Measurements from ENCODE around the gene GHR. TPM values are rescaled to one million over a fixed set of nuclear protein-coding genes. Genes with fewer than 3 reads are reported as not detected.
A peak's percentile ranks its signal among the peaks of the same experiment; 100 is the strongest.

The GHR gene
- total RNA-seq = 1 to 10 TPM; 2.0 to 6.0 (median 3.8) TPM

DNA sequence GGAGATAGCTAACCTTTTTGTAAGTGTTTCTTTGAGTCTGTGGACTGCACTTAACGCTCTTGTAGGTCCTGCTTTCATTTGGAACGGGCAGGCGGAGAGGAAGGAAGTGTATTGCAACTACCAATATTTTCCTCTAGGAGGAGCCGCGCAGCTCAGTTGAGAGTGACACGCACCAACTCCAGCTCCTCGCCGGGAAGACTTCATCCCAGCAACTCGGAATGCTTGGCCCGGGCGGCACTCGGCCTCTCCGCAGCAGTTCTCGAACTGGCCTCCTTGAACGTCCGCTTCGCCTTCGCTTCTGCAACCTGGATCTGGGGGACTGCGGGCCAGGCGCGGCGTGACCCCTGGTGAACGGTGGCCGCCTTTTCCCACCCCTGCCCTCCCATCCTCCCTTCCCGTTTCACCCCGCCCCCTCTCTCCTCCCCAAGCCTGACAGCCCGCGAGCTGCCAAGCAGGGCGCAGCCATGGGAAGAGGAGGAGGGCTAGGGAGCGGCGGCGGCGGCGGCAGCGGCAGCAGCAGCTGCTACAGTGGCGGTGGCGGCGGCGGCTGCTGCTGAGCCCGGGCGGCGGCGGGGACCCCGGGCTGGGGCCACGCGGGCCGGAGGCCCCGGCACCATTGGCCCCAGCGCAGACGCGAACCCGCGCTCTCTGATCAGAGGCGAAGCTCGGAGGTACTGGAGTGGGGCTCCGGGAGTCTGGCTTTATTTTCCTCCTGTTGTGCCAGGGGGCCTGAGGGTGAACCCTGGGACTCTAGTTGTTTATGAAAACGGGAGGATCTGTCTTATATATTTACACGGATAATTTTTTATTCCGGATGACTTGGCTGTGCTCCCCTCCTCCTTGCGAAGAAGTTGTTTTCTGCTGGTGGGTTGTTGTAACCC is at the start of gene GHR:
Gene GHR (plus strand): TSS at position 155 of the 881 bp plus-strand sequence. CDS start 142,436 bp downstream, outside the sequence.
- H3K27me3 ChIP-seq = peaks cover 0 to 5% (median 0%) of the 10 kb centered on the region in 4 donors
- H3K4me3 ChIP-seq = peak within 1 kb of the TSS; percentile 60 to 82 (median 73)
- no peaks in the 10 kb centered on the region for H3K9me3 ChIP-seq
- peaks cover 0 to 31% (median 12%) of the 10 kb centered on the region in 3 donors for H3K4me1 ChIP-seq
- peak in 1 of 4 donors; percentile 18 for TF ChIP-seq POLR2A (IDR thresholded peaks at IDR 0.05)
- TF ChIP-seq, protein P1, sequence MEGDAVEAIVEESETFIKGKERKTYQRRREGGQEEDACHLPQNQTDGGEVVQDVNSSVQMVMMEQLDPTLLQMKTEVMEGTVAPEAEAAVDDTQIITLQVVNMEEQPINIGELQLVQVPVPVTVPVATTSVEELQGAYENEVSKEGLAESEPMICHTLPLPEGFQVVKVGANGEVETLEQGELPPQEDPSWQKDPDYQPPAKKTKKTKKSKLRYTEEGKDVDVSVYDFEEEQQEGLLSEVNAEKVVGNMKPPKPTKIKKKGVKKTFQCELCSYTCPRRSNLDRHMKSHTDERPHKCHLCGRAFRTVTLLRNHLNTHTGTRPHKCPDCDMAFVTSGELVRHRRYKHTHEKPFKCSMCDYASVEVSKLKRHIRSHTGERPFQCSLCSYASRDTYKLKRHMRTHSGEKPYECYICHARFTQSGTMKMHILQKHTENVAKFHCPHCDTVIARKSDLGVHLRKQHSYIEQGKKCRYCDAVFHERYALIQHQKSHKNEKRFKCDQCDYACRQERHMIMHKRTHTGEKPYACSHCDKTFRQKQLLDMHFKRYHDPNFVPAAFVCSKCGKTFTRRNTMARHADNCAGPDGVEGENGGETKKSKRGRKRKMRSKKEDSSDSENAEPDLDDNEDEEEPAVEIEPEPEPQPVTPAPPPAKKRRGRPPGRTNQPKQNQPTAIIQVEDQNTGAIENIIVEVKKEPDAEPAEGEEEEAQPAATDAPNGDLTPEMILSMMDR (IDR thresholded peaks at IDR 0.05) = peak; percentile 56 to 84 (median 72)
- no peak for DNase-seq
- intact Hi-C loops (cut with DNase I) = no loop called here
- peak within 1 kb of the TSS; percentile 78 to 91 (median 86) for H3K27ac ChIP-seq
- 0 to 3% methylated on average over 20 to 21 of the region's 60 CpGs for WGBS, 2 donors
- H3K36me3 ChIP-seq = no peaks in the 10 kb centered on the region

DNA sequence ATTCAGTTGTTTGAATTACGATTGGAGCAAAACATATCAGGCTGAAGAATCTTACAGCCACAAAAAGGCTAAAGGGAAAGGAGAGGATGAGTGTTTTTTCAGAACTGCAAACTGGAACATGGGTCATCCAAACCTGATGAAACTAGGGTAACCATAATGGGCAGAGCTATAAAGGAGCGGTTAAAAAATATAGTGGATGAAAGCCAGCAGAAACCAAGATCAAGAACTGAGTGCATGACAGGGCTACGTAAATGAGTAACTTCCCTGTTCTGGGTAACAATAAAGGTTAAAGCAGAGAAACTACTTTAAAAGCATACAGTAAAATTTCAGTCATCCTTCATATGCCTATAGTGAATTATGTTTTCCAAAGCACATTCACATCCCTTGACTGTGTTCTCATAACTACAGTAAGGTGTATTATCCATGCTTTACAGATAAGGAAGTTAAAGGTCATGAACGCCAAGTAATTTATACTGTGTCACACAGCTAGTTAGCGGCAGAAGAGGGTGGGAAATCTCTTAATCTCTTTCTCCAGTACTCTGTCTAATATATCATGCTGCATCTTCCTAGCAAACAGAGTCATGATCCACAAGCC is 48.5 kb upstream of the GHR start:
- TF ChIP-seq POLR2A (IDR thresholded peaks at IDR 0.05) = no peak
- TF ChIP-seq, protein P1 (IDR thresholded peaks at IDR 0.05) = no peak
- 75 to 79% methylated on average over 5 of the region's 5 CpGs for WGBS, 2 donors
- Histone ChIP-seq H3K4me3 (no peak overlapping the region), H3K4me1 (no peaks in the 10 kb centered on the region), H3K27me3 (no peaks in the 10 kb centered on the region), H3K36me3 (no peaks in the 10 kb centered on the region), H3K9me3 (no peaks in the 10 kb centered on the region), H3K27ac (no peak overlapping the region)
- intact Hi-C loops (cut with DNase I) = no loop called here
- DNase-seq = no peak

DNA sequence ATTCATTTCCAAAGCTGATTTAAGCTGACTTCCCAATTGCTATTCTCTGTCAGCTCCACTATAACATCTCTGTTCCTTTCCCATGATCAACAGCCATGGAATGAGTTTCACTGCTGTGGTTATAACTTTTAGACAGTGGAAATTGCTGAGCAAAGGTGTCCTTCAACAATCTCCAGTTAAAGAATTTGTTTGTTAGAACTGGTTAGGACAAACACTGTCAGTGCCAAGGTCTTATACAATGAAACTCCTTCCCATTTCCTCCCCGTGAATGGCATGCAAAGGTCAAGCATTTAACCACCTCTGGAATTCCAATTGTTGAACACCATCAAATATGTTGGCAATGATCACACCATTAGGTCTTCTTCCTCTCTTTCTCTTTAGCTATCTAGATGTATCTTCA is 45.7 kb upstream of the GHR start:
- intact Hi-C loops (cut with DNase I) = no loop called here
- TF ChIP-seq, protein P1 (IDR thresholded peaks at IDR 0.05) = no peak
- no peak for TF ChIP-seq POLR2A (IDR thresholded peaks at IDR 0.05)
- WGBS, 2 donors = 0 to 37% methylated on average over 1 of the region's 1 CpG
- DNase-seq = no peak
- H3K27me3 ChIP-seq = no peaks in the 10 kb centered on the region
- no peak overlapping the region for H3K27ac ChIP-seq
- no peaks in the 10 kb centered on the region for H3K4me1 ChIP-seq
- H3K36me3 ChIP-seq = no peaks in the 10 kb centered on the region
- H3K4me3 ChIP-seq = no peak overlapping the region
- no peaks in the 10 kb centered on the region for H3K9me3 ChIP-seq

DNA sequence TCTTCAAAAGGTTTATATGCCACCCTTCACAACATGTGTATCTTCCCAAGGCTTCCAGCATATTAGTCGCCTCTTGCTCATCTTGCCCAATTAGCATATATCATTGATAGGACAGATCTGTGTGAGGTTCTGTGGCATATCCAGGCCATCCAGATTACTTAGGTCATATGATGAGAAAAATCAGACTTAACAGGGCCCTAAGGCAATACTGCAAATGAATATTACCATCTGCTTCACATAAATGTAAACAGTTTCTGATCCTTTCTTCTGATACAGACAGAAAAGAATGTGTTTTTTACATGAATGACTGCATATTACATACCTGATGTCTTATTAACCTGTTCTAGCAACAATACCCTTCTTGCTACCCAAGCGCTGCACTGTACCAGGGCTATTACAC is 41.3 kb upstream of the GHR start:
- no peak overlapping the region for H3K27ac ChIP-seq
- 94 to 96% methylated on average over 2 of the region's 2 CpGs for WGBS, 2 donors
- TF ChIP-seq POLR2A (IDR thresholded peaks at IDR 0.05) = no peak
- TF ChIP-seq, protein P1 (IDR thresholded peaks at IDR 0.05) = no peak
- no peak overlapping the region for H3K4me3 ChIP-seq
- no peaks in the 10 kb centered on the region for H3K36me3 ChIP-seq
- intact Hi-C loops (cut with DNase I) = no loop called here
- H3K4me1 ChIP-seq = no peaks in the 10 kb centered on the region
- H3K27me3 ChIP-seq = no peaks in the 10 kb centered on the region
- DNase-seq = no peak
- H3K9me3 ChIP-seq = no peaks in the 10 kb centered on the region

DNA sequence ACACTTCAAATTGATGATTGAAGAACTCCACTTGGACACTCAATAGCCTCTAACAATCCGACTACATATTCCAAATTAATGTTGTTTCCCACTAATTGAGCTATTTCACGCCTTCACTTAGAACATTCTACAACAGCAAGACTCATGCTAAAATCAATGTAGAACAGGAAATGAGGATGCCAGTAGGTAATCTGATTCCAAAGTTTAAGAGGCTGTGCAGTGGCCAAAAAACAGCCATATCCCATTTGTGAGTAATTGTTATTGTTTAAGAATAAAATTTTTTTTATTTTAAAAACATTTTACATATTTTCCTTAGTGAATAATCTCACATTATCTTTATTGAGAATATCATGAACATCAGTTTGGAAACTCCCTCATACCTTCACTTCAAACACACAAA is 35.7 kb upstream of the GHR start:
- intact Hi-C loops (cut with DNase I) = no loop called here

More for the DNA sequence above, 35.7 kb upstream of the GHR start:
- H3K27me3 ChIP-seq = no peaks in the 10 kb centered on the region
- no peak for DNase-seq
- H3K36me3 ChIP-seq = no peaks in the 10 kb centered on the region
- H3K27ac ChIP-seq = no peak overlapping the region
- no peaks in the 10 kb centered on the region for H3K4me1 ChIP-seq
- TF ChIP-seq, protein P1 (IDR thresholded peaks at IDR 0.05) = no peak
- TF ChIP-seq POLR2A (IDR thresholded peaks at IDR 0.05) = no peak
- H3K9me3 ChIP-seq = peaks cover 0 to 3% (median 3%) of the 10 kb centered on the region in 3 donors
- WGBS, 2 donors = 86 to 93% methylated on average over 2 of the region's 2 CpGs
- no peak overlapping the region for H3K4me3 ChIP-seq
